Measurements from ENCODE around the gene BOD1. TPM values are rescaled to one million over a fixed set of nuclear protein-coding genes. Genes with fewer than 3 reads are reported as not detected.

Gene BOD1
- total and polyA plus RNA-seq, 10 of the 15 experiments (the other 5 are each of a cell fraction or from before 2014, with no cell fraction given): 14.1 to 35.8 (median 29.6) TPM

- Histone ChIP-seq H3K9ac (ENCODE audit: control insufficient read depth, insufficient read depth, low read length) (no peak overlapping the region), H3K27ac (ENCODE audit: control insufficient read depth, insufficient read depth) (no peak overlapping the region), H3K27me3 (replicated peaks in 1 of 2; ENCODE audit: control insufficient read depth in 2 of 2, insufficient read depth in 2 of 2, low read length in 1 of 2) (no peaks in the 10 kb centered on the region), H4K20me1 (ENCODE audit: control insufficient read depth, insufficient read depth) (no peaks in the 10 kb centered on the region), H3K9me3 (replicated peaks; ENCODE audit: control insufficient read depth, insufficient read depth, low read length) (no peaks in the 10 kb centered on the region), H3K4me3 (no peak overlapping the region), H3K4me1 (ENCODE audit: control insufficient read depth, insufficient read depth, low read length) (no peaks in the 10 kb centered on the region), H2AFZ (ENCODE audit: control insufficient read depth, low read depth, low read length) (peak overlapping the region; percentile 46; the same call in 1 of the 2 replicates), H3K79me2 (ENCODE audit: control insufficient read depth, insufficient read depth, low read length) (no peaks in the 10 kb centered on the region), H3K36me3 (ENCODE audit: control insufficient read depth in 2 of 2, insufficient read depth in 2 of 2, low read length in 1 of 2) (no peaks in the 10 kb centered on the region), H3K4me2 (ENCODE audit: control insufficient read depth, insufficient read depth) (no peak overlapping the region)
- intact Hi-C loops (cut with micrococcal nuclease; ENCODE audit: unreplicated experiment): no loop called here
- ChIA-PET RAD21 (ENCODE audit: unreplicated experiment) (interaction anchor here (1.1 kb wide), 1 partner anchor 17 kb away, joined by 3 read pairs; no protein-coding TSS in a partner anchor), SMC1A (ENCODE audit: uncharacterized antibody, unreplicated experiment) (interaction anchor here (0.6 to 1.4 kb wide), 6 partner anchors 21 to 268 kb away, joined by 3 to 4 read pairs (median 3); no protein-coding TSS in a partner anchor), CTCF (interaction anchor here (1.0 to 1.4 kb wide), 2 partner anchors 19 to 167 kb away, joined by 3 to 4 read pairs; no protein-coding TSS in a partner anchor), POLR2A (interaction anchor here (1.2 kb wide), 1 partner anchor 9 kb away, joined by 3 read pairs; no protein-coding TSS in a partner anchor)
- WGBS (ENCODE audit: insufficient coverage, insufficient replicate concordance, low lambda C conversion rate, missing lambda C conversion rate): 78% methylated on average over 13 of the region's 13 CpGs
- FAIRE-seq (no peak), ATAC-seq (peak; percentile 21; the same call in 1 of the 3 replicates), DNase-seq (ENCODE audit: low read depth, low spot score) (no peak)
- TF ChIP-seq, protein P1, sequence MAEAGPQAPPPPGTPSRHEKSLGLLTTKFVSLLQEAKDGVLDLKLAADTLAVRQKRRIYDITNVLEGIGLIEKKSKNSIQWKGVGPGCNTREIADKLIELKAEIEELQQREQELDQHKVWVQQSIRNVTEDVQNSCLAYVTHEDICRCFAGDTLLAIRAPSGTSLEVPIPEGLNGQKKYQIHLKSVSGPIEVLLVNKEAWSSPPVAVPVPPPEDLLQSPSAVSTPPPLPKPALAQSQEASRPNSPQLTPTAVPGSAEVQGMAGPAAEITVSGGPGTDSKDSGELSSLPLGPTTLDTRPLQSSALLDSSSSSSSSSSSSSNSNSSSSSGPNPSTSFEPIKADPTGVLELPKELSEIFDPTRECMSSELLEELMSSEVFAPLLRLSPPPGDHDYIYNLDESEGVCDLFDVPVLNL (IDR thresholded peaks at IDR 0.05; ENCODE audit: low read depth, low read length): no peak
- in situ Hi-C loops (cut with MboI): no loop called here
- BruUV-seq (replicated peaks): no TSS peak
Measured at GRCh38 chr5:173663352-173664153, 47.1 kb upstream of the BOD1 start.

GRCh38 chr5:173662581-173663351 lies 46.3 kb upstream of the BOD1 start:
- H3K79me2 ChIP-seq (ENCODE audit: control insufficient read depth, insufficient read depth, low read length): no peaks in the 10 kb centered on the region
- ChIA-PET SMC1A (ENCODE audit: uncharacterized antibody, unreplicated experiment) (interaction anchor here (0.6 kb wide), 1 partner anchor 268 kb away, joined by 3 read pairs; no protein-coding TSS in a partner anchor), RAD21 (ENCODE audit: unreplicated experiment) (no interaction called here), POLR2A (no interaction called here), CTCF (no interaction called here)
- no peak overlapping the region for H3K27ac ChIP-seq (ENCODE audit: control insufficient read depth, insufficient read depth)
- DNase-seq (ENCODE audit: low read depth, low spot score) (no peak), FAIRE-seq (no peak), ATAC-seq (no peak)
- H3K4me2 ChIP-seq (ENCODE audit: control insufficient read depth, insufficient read depth): no peak overlapping the region
- H2AFZ ChIP-seq (ENCODE audit: control insufficient read depth, low read depth, low read length): no peak overlapping the region
- H3K27me3 ChIP-seq (replicated peaks in 1 of 2; ENCODE audit: control insufficient read depth in 2 of 2, insufficient read depth in 2 of 2, low read length in 1 of 2): no peaks in the 10 kb centered on the region
- no peaks in the 10 kb centered on the region for H3K9me3 ChIP-seq (replicated peaks; ENCODE audit: control insufficient read depth, insufficient read depth, low read length)
- H3K9ac ChIP-seq (ENCODE audit: control insufficient read depth, insufficient read depth, low read length): no peak overlapping the region
- H4K20me1 ChIP-seq (ENCODE audit: control insufficient read depth, insufficient read depth): no peaks in the 10 kb centered on the region
- intact Hi-C loops (cut with micrococcal nuclease; ENCODE audit: unreplicated experiment) (no loop called here), in situ Hi-C loops (cut with MboI) (no loop called here)
- no peaks in the 10 kb centered on the region for H3K4me1 ChIP-seq (ENCODE audit: control insufficient read depth, insufficient read depth, low read length)
- H3K4me3 ChIP-seq: no peak overlapping the region
- 77% methylated on average over 12 of the region's 12 CpGs for WGBS (ENCODE audit: insufficient coverage, insufficient replicate concordance, low lambda C conversion rate, missing lambda C conversion rate)
- no peaks in the 10 kb centered on the region for H3K36me3 ChIP-seq (ENCODE audit: control insufficient read depth in 2 of 2, insufficient read depth in 2 of 2, low read length in 1 of 2)
- BruUV-seq (replicated peaks): no TSS peak
- TF ChIP-seq IRF4 (IDR thresholded peaks at IDR 0.05; ENCODE audit: low read depth, low read length): no peak
- no peak for TF ChIP-seq CUX1 (IDR thresholded peaks at IDR 0.05; ENCODE audit: insufficient replicate concordance, low read depth, low read length)
- TF ChIP-seq MTA2 (IDR thresholded peaks at IDR 0.05; ENCODE audit: low read depth): no peak
- no peak for TF ChIP-seq SMAD5 (IDR thresholded peaks at IDR 0.05; ENCODE audit: low read depth)
- TF ChIP-seq EED (IDR thresholded peaks at IDR 0.05; ENCODE audit: low read depth): no peak
- no peak for TF ChIP-seq CHD1 (IDR thresholded peaks at IDR 0.05; ENCODE audit: low read depth, low read length)
- TF ChIP-seq POLR2AphosphoS2 (IDR thresholded peaks at IDR 0.05; ENCODE audit: low read depth, low read length): no peak
- TF ChIP-seq SREBF1 (IDR thresholded peaks at IDR 0.05; ENCODE audit: low read length): no peak

Data from GM12878 (cell line).